Esophagus (tissue), 2 donors: Measurements from ENCODE around the gene ABTB2. TPM values are rescaled to one million over a fixed set of nuclear protein-coding genes. Genes with fewer than 3 reads are reported as not detected.

Source experiments
- H3K27ac ChIP-seq, 2 donors: one replicate each; pipeline ENCODE4 v1.5.1; 2013; ENCODE audit warnings: low read depth in 2 of 2, mild to moderate bottlenecking in 2 of 2, inconsistent platforms in 1 of 2, low read length in 1 of 2, moderate library complexity in 1 of 2
- H3K27me3 ChIP-seq, 2 donors: one replicate each; pipeline ENCODE4 v1.6.1; 2013; ENCODE audit warnings: low read length in 2 of 2, control low read depth in 1 of 2, mild to moderate bottlenecking in 1 of 2; ENCODE audit not compliant: insufficient read depth in 2 of 2, control insufficient read depth in 1 of 2
- H3K36me3 ChIP-seq, 2 donors: one replicate each; pipeline ENCODE4 v1.6.1; 2013; ENCODE audit warnings: low read length in 1 of 2; ENCODE audit not compliant: control insufficient read depth in 2 of 2, insufficient read depth in 2 of 2
- H3K4me1 ChIP-seq, 2 donors: one replicate each; pipeline ENCODE4 v1.6.1; 2013; ENCODE audit warnings: low read length in 1 of 2; ENCODE audit not compliant: control insufficient read depth in 2 of 2, insufficient read depth in 2 of 2
- H3K4me3 ChIP-seq, 2 donors: one replicate each; pipeline ENCODE4 v1.5.1; 2013; ENCODE audit warnings: low read length in 2 of 2, mild to moderate bottlenecking in 2 of 2, low read depth in 1 of 2, moderate library complexity in 1 of 2
- H3K9me3 ChIP-seq, 2 donors: one replicate each; pipeline ENCODE4 v1.6.1; 2013; ENCODE audit warnings: mild to moderate bottlenecking in 2 of 2, low read depth in 1 of 2, low read length in 1 of 2, moderate library complexity in 1 of 2; ENCODE audit not compliant: control insufficient read depth in 2 of 2, insufficient read depth in 1 of 2
- WGBS, 2 donors: extraction: QIAGEN DNeasy Blood & Tissue Kit; methylation state at CpG; one replicate each; pipeline ENCODE4 v1.1.7; 2013; 5-methylcytosine and 5-hydroxymethylcytosine counted together
- polyA plus RNA-seq, 2 donors: library from polyadenylated mRNA; stranded (reverse); fragments of 200-250 nt; gene quantifications; one replicate each; pipeline ENCODE4 v1.2.3, GENCODE V29; 2013
- donor health status: healthy with polysubstance abuse.
- donor health status: Bipolar disorder and iron deficiency.

Gene ABTB2
- polyA plus RNA-seq, result 1 to 10 TPM; 3.2 to 4.3 TPM

DNA sequence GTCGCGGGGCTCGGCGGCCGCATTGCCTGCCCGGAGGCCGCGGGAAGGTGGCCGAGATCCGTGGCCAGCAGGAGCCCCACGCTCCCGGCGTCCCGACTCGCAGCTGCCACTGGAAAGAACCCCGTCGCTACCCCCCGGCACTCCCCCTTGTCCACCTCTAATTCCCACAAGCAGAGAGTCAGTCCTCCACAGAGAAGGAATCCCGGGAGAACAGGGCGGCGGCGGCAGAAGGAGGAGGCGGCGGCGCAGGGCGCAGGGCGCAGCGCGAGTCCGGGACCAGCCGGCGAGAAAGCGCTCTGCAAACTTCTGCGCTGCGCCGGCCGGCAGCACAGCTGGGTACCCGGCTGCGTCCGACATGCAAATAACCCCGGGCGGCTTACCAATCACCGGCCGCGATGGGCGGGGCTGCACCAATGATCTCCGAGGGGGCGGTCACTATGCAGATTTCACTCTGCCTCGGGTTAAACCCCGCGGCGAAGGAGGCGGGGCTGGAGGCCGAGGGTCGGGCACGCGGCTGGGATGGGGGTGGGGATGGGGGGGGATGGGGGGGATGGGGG, at the start of gene ABTB2:
Gene ABTB2, minus strand, starts transcription at position 310 of the 557 bp plus-strand sequence.
- peaks cover 0 to 3% of the 10 kb centered on the region in 2 donors for H3K27me3 ChIP-seq
- H3K4me1 ChIP-seq, result peaks cover 3 to 10% of the 10 kb centered on the region in 2 donors
- peak within 1 kb of the TSS; percentile 45 to 50 for H3K4me3 ChIP-seq
- H3K9me3 ChIP-seq, result no peaks in the 10 kb centered on the region
- no peaks in the 10 kb centered on the region for H3K36me3 ChIP-seq
- 0 to 1% methylated on average over 49 to 57 of the region's 57 CpGs for WGBS, 2 donors
- peak within 1 kb of the TSS; percentile 76 to 83 for H3K27ac ChIP-seq

DNA sequence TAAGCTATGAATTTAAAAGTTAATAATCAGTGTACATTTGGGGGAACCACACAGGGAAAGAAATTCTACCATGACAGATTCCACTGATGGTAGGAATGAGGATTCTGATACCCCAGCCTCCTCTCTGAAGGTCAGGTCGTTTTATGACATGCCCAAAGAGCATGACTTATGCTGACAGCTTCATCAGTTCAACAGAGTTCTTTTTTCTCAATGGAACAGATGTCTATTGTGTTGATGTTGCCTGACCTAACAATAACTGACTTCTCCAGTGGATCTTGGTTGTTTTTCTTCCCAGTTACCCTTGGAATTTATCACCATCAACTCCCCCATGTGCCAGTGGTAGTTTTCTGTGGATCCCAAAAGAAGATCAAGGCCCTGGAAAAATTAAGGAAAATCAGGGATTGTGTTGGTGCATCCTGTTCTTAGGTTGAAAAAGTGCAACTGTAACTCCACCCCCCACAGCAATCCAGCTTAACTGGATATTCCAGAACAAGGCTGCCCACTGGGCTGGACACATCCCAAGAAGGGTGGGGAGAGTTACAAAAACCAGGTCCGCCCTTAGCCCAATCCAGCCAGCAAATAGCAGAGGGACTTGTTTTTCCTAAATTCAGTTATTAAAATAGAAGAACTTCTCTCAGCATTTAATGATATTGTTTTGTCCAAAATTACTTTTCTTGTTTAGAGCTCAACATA, 49.5 kb upstream of the ABTB2 start:
- Histone ChIP-seq H3K27me3 (no peaks in the 10 kb centered on the region), H3K9me3 (no peaks in the 10 kb centered on the region), H3K36me3 (no peaks in the 10 kb centered on the region), H3K4me1 (no peaks in the 10 kb centered on the region), H3K4me3 (no peak overlapping the region), H3K27ac (no peak overlapping the region)
- WGBS, 2 donors, result 31 to 38% methylated on average over 2 of the region's 2 CpGs

DNA sequence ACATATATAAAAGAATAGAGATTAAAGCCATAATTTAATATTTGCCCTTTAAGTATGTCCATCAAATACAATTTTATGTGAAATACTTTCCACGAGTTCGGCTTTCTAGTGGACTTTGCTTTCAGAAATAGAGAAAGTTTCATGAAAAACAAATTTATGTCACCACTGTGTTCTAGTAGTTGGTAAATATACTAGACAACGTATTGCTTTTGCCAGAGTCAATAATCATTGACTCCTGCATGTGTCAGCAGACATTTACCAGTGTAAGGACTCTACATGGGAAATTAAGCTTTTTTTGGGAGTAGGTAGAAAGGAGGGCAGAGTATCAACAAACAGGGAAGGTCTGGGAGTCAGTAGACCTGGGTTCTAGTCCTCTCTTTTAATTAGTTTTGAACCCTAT, 48.6 kb upstream of the ABTB2 start:
- H3K36me3 ChIP-seq, result no peaks in the 10 kb centered on the region
- no peaks in the 10 kb centered on the region for H3K9me3 ChIP-seq
- no peak overlapping the region for H3K4me3 ChIP-seq
- H3K27me3 ChIP-seq, result no peaks in the 10 kb centered on the region
- H3K4me1 ChIP-seq, result no peaks in the 10 kb centered on the region
- no peak overlapping the region for H3K27ac ChIP-seq
- 81 to 82% methylated on average over 3 of the region's 3 CpGs for WGBS, 2 donors

DNA sequence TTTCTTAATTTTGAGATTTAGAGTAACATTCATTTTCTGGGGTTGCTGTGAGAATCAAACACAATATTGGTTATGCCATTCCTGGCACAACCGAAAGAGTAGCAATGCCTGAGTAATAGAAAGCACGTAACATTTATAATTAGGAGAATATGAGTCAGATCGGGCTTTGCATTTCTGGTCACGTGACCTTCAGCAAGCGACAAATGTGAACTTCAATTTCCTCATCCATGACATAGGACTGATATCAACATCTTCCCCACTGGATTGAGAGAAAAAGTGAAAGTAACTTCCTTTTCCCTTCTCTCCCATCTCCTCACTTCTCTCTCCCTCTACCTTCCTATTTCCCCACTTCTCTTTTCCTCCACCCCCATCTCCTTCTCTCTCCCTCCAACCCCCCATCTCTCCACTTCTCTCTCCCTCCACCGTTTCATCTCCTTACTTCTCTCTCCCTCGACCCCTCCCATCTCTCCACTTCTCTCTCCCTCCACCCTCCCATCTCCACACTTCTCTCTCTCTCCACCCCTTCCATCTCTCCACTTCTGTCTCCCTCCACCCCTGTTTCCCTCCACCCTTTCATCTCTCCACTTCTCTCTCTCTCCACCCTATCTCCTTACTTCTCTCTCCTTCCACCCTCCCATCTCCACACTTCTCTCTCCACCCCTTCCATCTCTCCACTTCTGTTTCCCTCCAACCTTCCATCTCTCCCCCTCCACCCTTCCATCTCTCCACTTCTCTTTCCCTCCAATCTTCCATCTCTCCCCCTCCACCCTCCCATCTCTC, 47.5 kb upstream of the ABTB2 start:
- Histone ChIP-seq H3K4me1 (no peaks in the 10 kb centered on the region), H3K4me3 (no peak overlapping the region), H3K27ac (no peak overlapping the region), H3K36me3 (no peaks in the 10 kb centered on the region), H3K27me3 (no peaks in the 10 kb centered on the region), H3K9me3 (no peaks in the 10 kb centered on the region)
- 26 to 42% methylated on average over 6 to 7 of the region's 7 CpGs for WGBS, 2 donors

DNA sequence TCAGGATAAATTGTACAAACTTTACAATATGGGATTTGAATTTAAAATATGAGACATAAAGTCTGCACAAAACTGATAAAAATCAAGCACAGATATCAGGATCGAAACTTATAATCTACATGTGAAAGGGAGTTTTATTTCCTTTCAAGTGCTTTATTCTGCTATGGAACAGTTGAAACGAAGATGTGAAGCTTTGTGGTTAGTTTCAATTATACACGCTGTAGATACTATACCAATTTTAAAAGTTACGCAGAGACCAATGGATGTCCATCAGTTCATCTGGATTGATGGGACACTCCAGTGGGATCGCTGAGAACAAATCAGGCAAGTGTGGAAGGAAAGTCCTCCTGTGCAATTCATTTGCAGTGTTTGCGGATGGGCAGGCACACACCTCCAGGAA, 46.5 kb upstream of the ABTB2 start:
- H3K36me3 ChIP-seq, result no peaks in the 10 kb centered on the region
- peaks cover 0 to 2% of the 10 kb centered on the region in 2 donors for H3K9me3 ChIP-seq
- H3K27me3 ChIP-seq, result peaks cover 0 to 2% of the 10 kb centered on the region in 2 donors
- H3K4me3 ChIP-seq, result no peak overlapping the region
- H3K4me1 ChIP-seq, result no peaks in the 10 kb centered on the region
- WGBS, 2 donors, result 88 to 89% methylated on average over 6 of the region's 6 CpGs
- H3K27ac ChIP-seq, result no peak overlapping the region

DNA sequence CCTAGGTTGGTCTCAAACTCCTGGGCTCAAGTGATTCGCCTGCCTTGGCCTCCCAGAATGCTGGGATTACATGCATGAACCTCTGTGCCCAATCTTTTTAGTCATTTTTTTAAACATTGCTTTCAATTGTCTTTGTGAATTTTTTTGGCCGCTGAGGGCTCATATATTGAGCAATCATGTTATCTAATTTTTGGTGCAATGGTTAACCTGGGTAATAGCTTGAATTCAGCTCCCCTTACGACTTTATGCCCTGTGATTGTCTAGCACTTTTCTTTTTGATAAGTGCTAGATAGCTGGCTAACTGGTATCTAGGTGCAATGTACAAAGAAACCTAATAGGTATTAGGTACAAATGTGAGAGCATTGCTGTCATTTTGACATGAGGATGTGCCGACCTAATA, 45.6 kb upstream of the ABTB2 start:
- Histone ChIP-seq H3K9me3 (peaks cover 0 to 2% of the 10 kb centered on the region in 2 donors), H3K27me3 (peaks cover 0 to 2% of the 10 kb centered on the region in 2 donors), H3K4me1 (no peaks in the 10 kb centered on the region), H3K36me3 (no peaks in the 10 kb centered on the region), H3K4me3 (no peak overlapping the region), H3K27ac (no peak overlapping the region)
- 70 to 75% methylated on average over 4 of the region's 4 CpGs for WGBS, 2 donors

DNA sequence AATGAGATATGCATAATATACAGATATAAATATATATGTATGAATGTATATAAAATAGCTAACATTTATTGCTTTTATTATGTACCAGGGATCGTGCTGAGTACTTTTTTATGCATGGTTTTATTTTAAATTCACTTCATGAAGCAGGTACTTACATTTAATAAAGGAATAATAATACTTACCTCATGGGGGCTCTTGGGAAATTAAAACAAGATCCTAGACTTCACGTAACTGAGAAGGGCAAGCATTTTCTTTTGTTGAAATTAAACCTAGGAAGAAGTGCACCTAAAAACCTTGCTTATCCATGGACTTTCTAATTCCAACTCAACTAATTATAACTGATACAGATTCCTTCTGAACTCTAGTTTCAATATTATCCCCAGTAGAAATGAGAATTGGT, 40.0 kb upstream of the ABTB2 start:
- Histone ChIP-seq H3K4me1 (no peaks in the 10 kb centered on the region), H3K27ac (no peak overlapping the region), H3K27me3 (peaks cover 0 to 2% of the 10 kb centered on the region in 2 donors), H3K9me3 (peaks cover 0 to 2% of the 10 kb centered on the region in 2 donors), H3K36me3 (no peaks in the 10 kb centered on the region), H3K4me3 (no peak overlapping the region)
- WGBS, 2 donors, result 86 to 88% methylated on average over 2 of the region's 2 CpGs

DNA sequence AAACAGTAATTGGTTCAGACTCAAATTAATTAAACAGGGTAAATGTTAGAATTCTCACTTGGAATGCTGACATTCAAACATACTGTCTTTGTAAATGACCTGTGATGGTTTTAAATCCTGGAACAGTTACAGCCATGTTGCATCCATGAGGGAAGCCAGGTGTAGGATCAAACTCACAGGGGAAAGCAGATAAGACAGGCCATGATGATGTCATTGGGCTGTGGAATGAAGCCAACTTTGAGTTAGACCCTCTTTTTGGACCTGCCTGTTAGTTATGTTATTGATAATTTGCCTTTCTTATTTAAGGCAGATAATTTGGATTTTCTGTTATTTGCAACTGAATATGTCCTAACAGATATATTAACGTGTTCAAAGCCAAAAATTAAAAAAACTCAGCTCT, 39.3 kb upstream of the ABTB2 start:
- H3K9me3 ChIP-seq, result peaks cover 0 to 2% of the 10 kb centered on the region in 2 donors
- 63 to 74% methylated on average over 1 of the region's 1 CpG for WGBS, 2 donors
- H3K27ac ChIP-seq, result no peak overlapping the region
- no peaks in the 10 kb centered on the region for H3K4me1 ChIP-seq
- H3K36me3 ChIP-seq, result no peaks in the 10 kb centered on the region
- peaks cover 0 to 2% of the 10 kb centered on the region in 2 donors for H3K27me3 ChIP-seq
- H3K4me3 ChIP-seq, result no peak overlapping the region

DNA sequence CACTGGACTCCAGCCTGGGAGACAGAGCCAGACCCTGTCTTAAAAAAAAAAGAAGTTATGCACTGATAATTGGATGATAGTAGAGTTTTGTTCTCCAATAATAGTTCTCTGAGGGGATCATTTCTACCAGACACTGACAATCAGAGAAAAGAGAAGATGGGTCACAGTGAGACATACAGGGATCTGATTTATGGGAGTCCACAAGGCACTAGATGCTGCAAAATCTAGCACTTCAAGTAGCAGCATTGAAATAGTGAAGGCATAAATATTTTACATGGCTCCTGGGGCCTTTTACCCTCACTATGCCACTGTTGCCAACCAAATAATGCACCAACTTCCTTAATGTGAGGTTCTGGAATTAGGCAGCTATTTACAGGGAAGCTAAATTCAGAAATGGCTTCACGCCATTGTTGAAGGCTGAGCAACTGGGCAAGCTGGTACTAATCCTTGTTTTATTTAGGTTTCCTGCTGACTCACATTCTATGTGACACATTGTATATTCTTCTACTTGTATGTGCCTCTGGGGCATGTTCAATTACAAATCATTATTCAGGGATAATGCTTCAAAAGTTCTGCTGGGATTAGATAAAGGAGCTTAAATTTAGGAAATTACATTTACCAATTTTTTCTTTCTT, 38.2 kb upstream of the ABTB2 start:
- no peak overlapping the region for H3K27ac ChIP-seq
- peaks cover 0 to 2% of the 10 kb centered on the region in 2 donors for H3K27me3 ChIP-seq
- no peak overlapping the region for H3K4me3 ChIP-seq
- H3K4me1 ChIP-seq, result no peaks in the 10 kb centered on the region
- H3K9me3 ChIP-seq, result peaks cover 0 to 2% of the 10 kb centered on the region in 2 donors
- 32 to 38% methylated on average over 1 of the region's 1 CpG for WGBS, 2 donors
- no peaks in the 10 kb centered on the region for H3K36me3 ChIP-seq
